Measurements from ENCODE around the gene SPTB.
A peak's percentile ranks its signal among the peaks of the same experiment; 100 is the strongest.
"Not testable (repeated sequence)": the region's sequence is repeated elsewhere in the genome, so short reads cannot be mapped to it uniquely, and the experiment has no call there.

Gene SPTB

DNA sequence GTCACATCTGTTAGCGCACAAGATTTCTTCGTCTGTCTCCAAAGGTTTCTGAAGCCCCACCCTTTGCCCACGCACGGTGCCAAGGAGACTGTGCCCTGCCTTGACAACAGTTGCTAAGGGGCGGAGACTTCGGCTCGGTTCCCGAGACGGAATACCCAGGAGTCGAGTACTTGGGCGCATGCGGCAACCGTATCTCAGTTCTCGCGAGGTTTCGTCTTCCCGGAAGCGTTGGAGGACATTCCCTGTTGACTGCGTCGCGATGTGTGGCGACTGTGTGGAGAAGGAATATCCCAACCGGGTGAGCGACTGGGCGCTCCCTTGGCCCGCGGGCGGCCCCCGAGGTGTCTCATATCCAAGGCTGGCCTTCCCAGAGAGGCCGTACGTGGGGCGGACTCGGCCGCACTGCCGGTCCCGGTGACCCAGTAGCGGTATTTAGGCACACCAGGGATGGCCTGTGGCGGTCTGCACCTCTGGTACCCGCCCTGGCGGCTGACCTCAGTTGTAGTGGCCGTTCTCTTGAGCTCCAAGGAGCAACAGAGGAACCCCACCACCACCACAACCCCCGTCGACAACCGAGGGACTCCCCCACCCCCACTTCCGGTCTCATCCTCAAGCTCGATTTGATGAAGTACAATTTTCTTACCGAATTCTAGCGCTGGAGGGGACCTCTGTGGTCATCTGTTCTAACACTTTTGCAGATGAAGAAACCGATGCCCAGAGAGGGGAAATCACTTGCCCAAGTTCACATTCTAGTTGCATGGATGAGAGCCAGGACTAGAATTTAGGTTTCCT is 34.7 kb upstream of the SPTB start, which contains the start of gene CHURC1:
Gene CHURC1 (plus strand): TSS at position 219 of the 792 bp plus-strand sequence. CDS start 41 bp downstream, at position 260.
- Histone ChIP-seq H3K4me2 (ENCODE audit: low read depth, low read length) (peak within 1 kb of the TSS; percentile 77), H3K9me3 (replicated peaks; ENCODE audit: insufficient read depth, low read length) (no peaks in the 10 kb centered on the region), H3K9ac (ENCODE audit: low read length) (peak within 1 kb of the TSS; percentile 91), H3K27me3 (replicated peaks; ENCODE audit: insufficient read depth, low read length) (no peaks in the 10 kb centered on the region), H3K79me2 (ENCODE audit: low read length) (peaks cover 50% of the 10 kb centered on the region), H3K9me2 (replicated peaks; ENCODE audit: insufficient read depth, low read length) (no peaks in the 10 kb centered on the region), H4K20me1 (ENCODE audit: insufficient read depth, low read length) (no peaks in the 10 kb centered on the region), H3F3A (ENCODE audit: insufficient read depth, low read length) (no peaks in the 10 kb centered on the region), H2AFZ (ENCODE audit: low read length) (peak within 1 kb of the TSS; percentile 74), H3K27ac (ENCODE audit: low read length) (peak within 1 kb of the TSS; percentile 54), H3K4me3 (ENCODE audit: low read length) (peak within 1 kb of the TSS; percentile 86), H3K4me1 (ENCODE audit: low read length) (peaks cover 10% of the 10 kb centered on the region; the same call in 1 of the 2 replicates), H3K36me3 (replicated peaks; ENCODE audit: insufficient read depth, low read length) (no peaks in the 10 kb centered on the region)
- DNase-seq = peak; percentile 92
- TF ChIP-seq EZH2phosphoT487 (IDR thresholded peaks at IDR 0.05; ENCODE audit: low read length) (no peak), EZH2 (optimal IDR thresholded peaks at IDR 0.05; ENCODE audit: low read depth, low read length) (no peak), CTCF (IDR thresholded peaks at IDR 0.05; ENCODE audit: low read length) (no peak)

- not testable (repeated sequence) for H3F3A ChIP-seq (ENCODE audit: insufficient read depth, low read length); H3K9me2 ChIP-seq (replicated peaks; ENCODE audit: insufficient read depth, low read length); H3K36me3 ChIP-seq (replicated peaks; ENCODE audit: insufficient read depth, low read length); H3K9ac ChIP-seq (ENCODE audit: low read length); H3K27me3 ChIP-seq (replicated peaks; ENCODE audit: insufficient read depth, low read length); H4K20me1 ChIP-seq (ENCODE audit: insufficient read depth, low read length); H2AFZ ChIP-seq (ENCODE audit: low read length); H3K4me3 ChIP-seq (ENCODE audit: low read length); H3K9me3 ChIP-seq (replicated peaks; ENCODE audit: insufficient read depth, low read length); DNase-seq; H3K27ac ChIP-seq (ENCODE audit: low read length)
- Histone ChIP-seq H3K79me2 (ENCODE audit: low read length) (peaks cover 41% of the 10 kb centered on the region), H3K4me2 (ENCODE audit: low read depth, low read length) (peak overlapping the region; percentile 72), H3K4me1 (ENCODE audit: low read length) (peaks cover 10% of the 10 kb centered on the region; the same call in 1 of the 2 replicates)
Measured at GRCh38 chr14:64913477-64913876, 33.8 kb upstream of the SPTB start.

DNA sequence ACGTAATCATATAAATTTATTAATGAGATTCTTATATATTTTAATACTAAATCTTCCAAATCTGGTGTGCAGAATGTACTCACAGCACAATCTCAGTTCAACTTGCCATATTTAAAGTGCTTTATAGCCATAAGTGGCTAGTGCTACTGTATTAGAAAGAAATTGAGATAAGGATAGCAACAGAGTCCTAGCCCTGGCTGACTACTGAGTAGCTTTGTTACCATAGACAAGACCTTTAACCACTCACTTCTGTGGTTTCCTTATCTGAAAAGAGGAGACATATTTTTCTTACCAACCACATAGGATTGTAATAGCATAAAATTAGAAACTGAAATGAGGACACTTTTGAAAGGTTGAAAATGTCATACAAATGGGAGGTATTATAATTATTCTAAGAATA is 32.6 kb upstream of the SPTB start:
- H3K9ac ChIP-seq (ENCODE audit: low read length) = no peak overlapping the region
- peak; percentile 40 for DNase-seq

DNA sequence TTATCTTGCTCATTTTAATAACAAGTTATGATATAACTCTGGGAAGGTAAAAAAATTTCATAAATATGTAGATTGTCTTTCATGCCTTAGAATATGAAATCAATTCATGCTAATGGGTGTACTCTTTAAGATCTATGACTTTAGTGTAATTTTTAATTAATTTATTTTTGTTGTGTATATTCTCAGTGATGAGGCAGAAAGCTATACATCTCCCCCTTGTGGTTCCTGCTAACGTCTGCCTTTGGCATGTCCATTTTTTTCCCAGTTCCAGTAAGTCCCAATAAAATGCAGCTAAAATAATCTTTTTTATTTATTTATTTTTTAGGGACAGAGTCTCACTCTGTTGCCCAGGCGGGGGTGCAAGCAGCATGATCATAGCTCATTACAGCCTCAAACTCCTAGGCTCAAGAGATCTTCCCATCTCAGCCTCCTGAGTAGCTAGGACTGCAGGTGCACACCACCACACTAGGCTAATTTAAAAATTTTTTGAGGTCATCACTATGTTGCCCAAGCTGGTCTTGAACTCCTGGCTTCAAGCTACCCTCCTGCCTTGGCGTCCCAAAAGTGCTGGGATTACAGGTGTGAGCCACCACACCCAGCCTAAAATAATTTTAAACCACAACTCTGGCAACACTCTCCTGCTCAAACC is 31.3 kb upstream of the SPTB start:
- H3K4me1 ChIP-seq (ENCODE audit: low read length) = peaks cover 10% of the 10 kb centered on the region; the same call in 1 of the 2 replicates
- no peaks in the 10 kb centered on the region for H4K20me1 ChIP-seq (ENCODE audit: insufficient read depth, low read length)
- H3K9me2 ChIP-seq (replicated peaks; ENCODE audit: insufficient read depth, low read length) = no peaks in the 10 kb centered on the region
- H3K4me2 ChIP-seq (ENCODE audit: low read depth, low read length) = no peak overlapping the region
- no peak overlapping the region for H3K27ac ChIP-seq (ENCODE audit: low read length)
- H3K4me3 ChIP-seq (ENCODE audit: low read length) = no peak overlapping the region
- H3F3A ChIP-seq (ENCODE audit: insufficient read depth, low read length) = no peaks in the 10 kb centered on the region
- H3K79me2 ChIP-seq (ENCODE audit: low read length) = peaks cover 18% of the 10 kb centered on the region
- H3K27me3 ChIP-seq (replicated peaks; ENCODE audit: insufficient read depth, low read length) = no peaks in the 10 kb centered on the region
- H3K36me3 ChIP-seq (replicated peaks; ENCODE audit: insufficient read depth, low read length) = no peaks in the 10 kb centered on the region
- H2AFZ ChIP-seq (ENCODE audit: low read length) = no peak overlapping the region
- no peaks in the 10 kb centered on the region for H3K9me3 ChIP-seq (replicated peaks; ENCODE audit: insufficient read depth, low read length)
- TF ChIP-seq EZH2phosphoT487 (IDR thresholded peaks at IDR 0.05; ENCODE audit: low read length) (no peak), CTCF (IDR thresholded peaks at IDR 0.05; ENCODE audit: low read length) (peak; percentile 25; the same call in 1 of the 2 replicates)
- H3K9ac ChIP-seq (ENCODE audit: low read length) = no peak overlapping the region
- no peak for DNase-seq

More for the DNA sequence above, 32.6 kb upstream of the SPTB start:
- Histone ChIP-seq H3K4me3 (ENCODE audit: low read length) (no peak overlapping the region), H3F3A (ENCODE audit: insufficient read depth, low read length) (no peaks in the 10 kb centered on the region), H3K4me1 (ENCODE audit: low read length) (peaks cover 10% of the 10 kb centered on the region; the same call in 1 of the 2 replicates), H2AFZ (ENCODE audit: low read length) (no peak overlapping the region), H3K36me3 (replicated peaks; ENCODE audit: insufficient read depth, low read length) (no peaks in the 10 kb centered on the region), H3K9me3 (replicated peaks; ENCODE audit: insufficient read depth, low read length) (no peaks in the 10 kb centered on the region), H3K9me2 (replicated peaks; ENCODE audit: insufficient read depth, low read length) (no peaks in the 10 kb centered on the region), H3K4me2 (ENCODE audit: low read depth, low read length) (0 out of 2 replicates have a peak overlapping the region, but pooled peaks have one; percentile 15), H3K27me3 (replicated peaks; ENCODE audit: insufficient read depth, low read length) (no peaks in the 10 kb centered on the region), H3K79me2 (ENCODE audit: low read length) (peaks cover 29% of the 10 kb centered on the region), H4K20me1 (ENCODE audit: insufficient read depth, low read length) (no peaks in the 10 kb centered on the region), H3K27ac (ENCODE audit: low read length) (no peak overlapping the region; the same call in 1 of the 2 replicates)
- TF ChIP-seq EZH2phosphoT487 (IDR thresholded peaks at IDR 0.05; ENCODE audit: low read length) = no peak
- no peak for TF ChIP-seq EZH2 (optimal IDR thresholded peaks at IDR 0.05; ENCODE audit: low read depth, low read length)
